OCI-LY3 (cell line): Measurements from ENCODE around the gene ANXA4.

Experiments used
- CTCF ChIP-seq: fragments of 200-600, 300-600 bp; sonication (generic); IDR thresholded peaks from 2 replicates; pipeline ENCODE4 v1.5.1; 2014; ENCODE audit warnings: antibody characterized with exemption, low read length, low read depth
- EZH2phosphoT487 ChIP-seq: fragments of 200-600 bp; shearing (Covaris generic); IDR thresholded peaks from 2 replicates; pipeline ENCODE4 v1.6.1; 2018; ENCODE audit warnings: antibody characterized with exemption, mixed run types, low read depth

GRCh38 chr2:69843993-69844392 lies 102.1 kb downstream of the ANXA4 start:
- TF ChIP-seq CTCF (no peak), EZH2phosphoT487 (no peak)
